ENCODE results near the gene TNFAIP8.

TNFAIP8 gene

DNA sequence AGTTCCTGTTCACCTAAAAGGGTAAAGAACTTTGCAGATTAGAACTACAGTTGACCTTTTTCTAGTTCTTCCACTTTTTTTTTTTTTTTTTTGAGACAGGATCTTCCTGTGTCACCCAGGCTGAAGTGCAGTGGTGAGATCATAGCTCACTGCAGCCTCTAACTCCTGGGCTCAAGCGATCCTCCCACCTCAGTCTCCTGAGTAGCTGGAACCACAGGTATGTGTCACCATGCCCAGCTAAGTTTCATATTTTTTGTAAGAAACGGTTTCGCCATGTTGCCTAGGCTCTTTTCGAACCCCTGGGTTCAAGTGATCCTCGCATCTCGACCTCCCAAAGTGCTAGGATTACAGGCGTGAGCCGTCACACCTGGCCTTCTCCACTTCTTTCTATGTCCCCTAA lies 39.7 kb upstream of the TNFAIP8 start:
- no peak overlapping the region for H2AFZ ChIP-seq (ENCODE audit: insufficient read depth, low read length, poor library complexity)
- H2AK5ac ChIP-seq (ENCODE audit: low read length): no peak overlapping the region
- H4K91ac ChIP-seq (ENCODE audit: low read depth, low read length): no peak overlapping the region
- H4K8ac ChIP-seq (ENCODE audit: low read depth, low read length): no peak overlapping the region
- no peak overlapping the region for H2BK12ac ChIP-seq (ENCODE audit: low read length)
- no peak for DNase-seq
- H3K9ac ChIP-seq (ENCODE audit: low read length): no peak overlapping the region
- no CpG with 5 or more reads among the region's 8 CpGs for WGBS (ENCODE audit: extremely low coverage, insufficient coverage, insufficient read length)
- no peak overlapping the region for H2BK120ac ChIP-seq (ENCODE audit: insufficient read depth, low read length, poor library complexity)
- H3K9me3 ChIP-seq (ENCODE audit: insufficient read depth, low read depth, low read length): no peaks in the 10 kb centered on the region
- no peaks in the 10 kb centered on the region for H3K4me1 ChIP-seq (ENCODE audit: control insufficient read depth in 1 of 2, insufficient read depth in 2 of 2, low read length in 2 of 2)
- H3K27ac ChIP-seq (ENCODE audit: low read depth, low read length): no peak overlapping the region
- H3K27me3 ChIP-seq (ENCODE audit: insufficient read depth, low read length): no peaks in the 10 kb centered on the region
- H3K36me3 ChIP-seq (ENCODE audit: control insufficient read depth in 1 of 2, insufficient read depth in 2 of 2, low read length in 2 of 2): peaks cover 0 to 3% of the 10 kb centered on the region in 2 experiments
- H3K4me2 ChIP-seq (ENCODE audit: low read length): no peak overlapping the region
- H4K12ac ChIP-seq (ENCODE audit: low read depth, low read length): no peak overlapping the region
- no peak overlapping the region for H3K4me3 ChIP-seq (ENCODE audit: low read depth, low read length)
- H3K4ac ChIP-seq (ENCODE audit: low read depth, low read length): no peak overlapping the region
- H3K18ac ChIP-seq (ENCODE audit: low read length): no peak overlapping the region
- no peak overlapping the region for H3K23ac ChIP-seq (ENCODE audit: low read length)
- no peak overlapping the region for H3K14ac ChIP-seq (ENCODE audit: low read length)
- no peaks in the 10 kb centered on the region for H3K79me1 ChIP-seq (ENCODE audit: low read length)
- H2BK5ac ChIP-seq (ENCODE audit: low read depth, low read length, poor library complexity): no peak overlapping the region
- H3K79me2 ChIP-seq (ENCODE audit: control insufficient read depth, insufficient read depth, low read length, poor library complexity): no peaks in the 10 kb centered on the region

- H3K4ac ChIP-seq (ENCODE audit: low read depth, low read length): no peak overlapping the region
- H3K4me3 ChIP-seq (ENCODE audit: low read depth, low read length): no peak overlapping the region
- H2AFZ ChIP-seq (ENCODE audit: insufficient read depth, low read length, poor library complexity): no peak overlapping the region
- no peak for DNase-seq
- H4K12ac ChIP-seq (ENCODE audit: low read depth, low read length): no peak overlapping the region
- no peak overlapping the region for H3K9ac ChIP-seq (ENCODE audit: low read length)
- H2BK120ac ChIP-seq (ENCODE audit: insufficient read depth, low read length, poor library complexity): no peak overlapping the region
- no peak overlapping the region for H3K4me2 ChIP-seq (ENCODE audit: low read length)
- H3K18ac ChIP-seq (ENCODE audit: low read length): no peak overlapping the region
- no peaks in the 10 kb centered on the region for H3K27me3 ChIP-seq (ENCODE audit: insufficient read depth, low read length)
- no CpG with 5 or more reads among the region's 3 CpGs for WGBS (ENCODE audit: extremely low coverage, insufficient coverage, insufficient read length)
- no peak overlapping the region for H3K23ac ChIP-seq (ENCODE audit: low read length)
- H2BK12ac ChIP-seq (ENCODE audit: low read length): no peak overlapping the region
- peaks cover 0 to 3% of the 10 kb centered on the region in 2 experiments for H3K36me3 ChIP-seq (ENCODE audit: control insufficient read depth in 1 of 2, insufficient read depth in 2 of 2, low read length in 2 of 2)
- no peaks in the 10 kb centered on the region for H3K79me1 ChIP-seq (ENCODE audit: low read length)
- H2AK5ac ChIP-seq (ENCODE audit: low read length): no peak overlapping the region
- peaks cover 5 to 6% of the 10 kb centered on the region in 2 experiments for H3K4me1 ChIP-seq (ENCODE audit: control insufficient read depth in 1 of 2, insufficient read depth in 2 of 2, low read length in 2 of 2)
- H4K8ac ChIP-seq (ENCODE audit: low read depth, low read length): no peak overlapping the region
- H2BK5ac ChIP-seq (ENCODE audit: low read depth, low read length, poor library complexity): no peak overlapping the region
- no peak overlapping the region for H4K91ac ChIP-seq (ENCODE audit: low read depth, low read length)
- no peaks in the 10 kb centered on the region for H3K9me3 ChIP-seq (ENCODE audit: insufficient read depth, low read depth, low read length)
- H3K79me2 ChIP-seq (ENCODE audit: control insufficient read depth, insufficient read depth, low read length, poor library complexity): no peaks in the 10 kb centered on the region
- H3K27ac ChIP-seq (ENCODE audit: low read depth, low read length): no peak overlapping the region
- no peak overlapping the region for H3K14ac ChIP-seq (ENCODE audit: low read length)
These were observed 38.9 kb upstream of the TNFAIP8 start for GRCh38 chr5:119316906-119317305.

DNA sequence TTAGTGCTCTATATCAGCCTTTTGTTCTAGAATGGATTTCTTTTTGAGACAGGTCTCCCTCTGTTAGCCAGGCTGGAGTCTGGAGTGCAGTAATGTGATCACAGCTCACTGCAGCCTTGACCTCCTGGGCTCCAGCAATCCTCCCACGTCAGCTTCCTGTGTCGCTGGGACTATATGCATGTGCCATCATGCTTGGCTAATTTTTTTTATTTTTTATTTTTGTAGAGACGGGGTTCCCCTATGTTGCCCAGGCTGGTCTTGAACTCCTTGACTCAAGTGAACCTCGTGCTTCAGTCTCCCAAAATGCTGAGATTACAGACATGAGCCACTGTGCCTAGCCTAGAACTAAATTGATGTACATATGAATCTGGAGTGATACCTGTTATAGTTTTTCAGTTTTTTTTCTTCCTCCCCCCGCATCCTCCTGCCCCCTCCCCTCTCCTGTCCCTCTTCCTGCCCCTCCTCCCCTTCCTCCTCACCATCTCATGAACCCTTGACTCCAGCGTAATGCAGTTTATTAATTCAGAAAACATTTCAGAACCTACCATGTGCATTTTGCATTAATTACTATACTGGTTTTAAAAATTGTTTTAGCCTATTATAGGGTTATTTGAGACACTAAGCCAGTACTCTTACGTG lies 37.4 kb upstream of the TNFAIP8 start:
- no peak overlapping the region for H2BK5ac ChIP-seq (ENCODE audit: low read depth, low read length, poor library complexity)
- no peak overlapping the region for H3K4me3 ChIP-seq (ENCODE audit: low read depth, low read length)
- H3K23ac ChIP-seq (ENCODE audit: low read length): no peak overlapping the region
- H3K14ac ChIP-seq (ENCODE audit: low read length): no peak overlapping the region
- H4K91ac ChIP-seq (ENCODE audit: low read depth, low read length): no peak overlapping the region
- H2BK12ac ChIP-seq (ENCODE audit: low read length): no peak overlapping the region
- H2AK5ac ChIP-seq (ENCODE audit: low read length): no peak overlapping the region
- H3K4me1 ChIP-seq (ENCODE audit: control insufficient read depth in 1 of 2, insufficient read depth in 2 of 2, low read length in 2 of 2): peaks cover 15 to 18% of the 10 kb centered on the region in 2 experiments
- H2AFZ ChIP-seq (ENCODE audit: insufficient read depth, low read length, poor library complexity): no peak overlapping the region
- H4K12ac ChIP-seq (ENCODE audit: low read depth, low read length): no peak overlapping the region
- H3K18ac ChIP-seq (ENCODE audit: low read length): no peak overlapping the region
- H3K36me3 ChIP-seq (ENCODE audit: control insufficient read depth in 1 of 2, insufficient read depth in 2 of 2, low read length in 2 of 2): peaks cover 0 to 3% of the 10 kb centered on the region in 2 experiments
- H3K79me1 ChIP-seq (ENCODE audit: low read length): peaks cover 7% of the 10 kb centered on the region
- H3K4me2 ChIP-seq (ENCODE audit: low read length): no peak overlapping the region
- H2BK120ac ChIP-seq (ENCODE audit: insufficient read depth, low read length, poor library complexity): no peak overlapping the region
- H3K27me3 ChIP-seq (ENCODE audit: insufficient read depth, low read length): no peaks in the 10 kb centered on the region
- H3K9ac ChIP-seq (ENCODE audit: low read length): no peak overlapping the region
- no peak overlapping the region for H3K27ac ChIP-seq (ENCODE audit: low read depth, low read length)
- WGBS (ENCODE audit: extremely low coverage, insufficient coverage, insufficient read length): no CpG with 5 or more reads among the region's 7 CpGs
- H3K79me2 ChIP-seq (ENCODE audit: control insufficient read depth, insufficient read depth, low read length, poor library complexity): no peaks in the 10 kb centered on the region
- H3K9me3 ChIP-seq (ENCODE audit: insufficient read depth, low read depth, low read length): no peaks in the 10 kb centered on the region
- DNase-seq: no peak
- no peak overlapping the region for H3K4ac ChIP-seq (ENCODE audit: low read depth, low read length)
- H4K8ac ChIP-seq (ENCODE audit: low read depth, low read length): no peak overlapping the region

DNA sequence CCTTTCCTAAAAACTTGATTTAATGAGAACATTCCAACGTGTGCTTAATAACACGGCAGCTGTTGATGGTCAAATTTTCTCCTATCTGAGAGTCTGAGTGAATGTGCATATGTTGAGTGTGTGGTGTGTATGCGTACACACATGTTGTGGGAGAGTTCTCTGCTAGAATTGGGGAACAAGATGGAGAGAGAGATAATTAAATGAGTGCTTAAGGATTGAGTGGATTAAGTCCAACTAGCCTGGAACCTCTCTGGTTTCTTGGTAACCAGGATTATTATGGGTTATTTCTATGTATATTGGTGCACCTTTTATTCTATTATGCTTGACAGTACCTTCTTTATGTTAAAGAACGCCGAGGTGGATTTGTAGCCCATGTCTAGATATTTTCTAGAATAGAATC lies 36.4 kb upstream of the TNFAIP8 start:
- Histone ChIP-seq H3K27ac (ENCODE audit: low read depth, low read length) (no peak overlapping the region), H2BK12ac (ENCODE audit: low read length) (no peak overlapping the region), H3K4me1 (ENCODE audit: control insufficient read depth in 1 of 2, insufficient read depth in 2 of 2, low read length in 2 of 2) (peaks cover 15 to 21% of the 10 kb centered on the region in 2 experiments), H4K91ac (ENCODE audit: low read depth, low read length) (no peak overlapping the region), H3K79me2 (ENCODE audit: control insufficient read depth, insufficient read depth, low read length, poor library complexity) (no peaks in the 10 kb centered on the region), H2BK120ac (ENCODE audit: insufficient read depth, low read length, poor library complexity) (no peak overlapping the region), H3K9me3 (ENCODE audit: insufficient read depth, low read depth, low read length) (no peaks in the 10 kb centered on the region), H3K36me3 (ENCODE audit: control insufficient read depth in 1 of 2, insufficient read depth in 2 of 2, low read length in 2 of 2) (peaks cover 0 to 3% of the 10 kb centered on the region in 2 experiments), H3K79me1 (ENCODE audit: low read length) (peaks cover 10% of the 10 kb centered on the region), H3K4me2 (ENCODE audit: low read length) (no peak overlapping the region), H3K23ac (ENCODE audit: low read length) (no peak overlapping the region), H3K4ac (ENCODE audit: low read depth, low read length) (no peak overlapping the region), H3K9ac (ENCODE audit: low read length) (no peak overlapping the region), H3K14ac (ENCODE audit: low read length) (no peak overlapping the region), H4K8ac (ENCODE audit: low read depth, low read length) (no peak overlapping the region), H3K4me3 (ENCODE audit: low read depth, low read length) (no peak overlapping the region), H3K27me3 (ENCODE audit: insufficient read depth, low read length) (no peaks in the 10 kb centered on the region), H2BK5ac (ENCODE audit: low read depth, low read length, poor library complexity) (no peak overlapping the region), H4K12ac (ENCODE audit: low read depth, low read length) (no peak overlapping the region), H2AK5ac (ENCODE audit: low read length) (no peak overlapping the region), H2AFZ (ENCODE audit: insufficient read depth, low read length, poor library complexity) (no peak overlapping the region), H3K18ac (ENCODE audit: low read length) (no peak overlapping the region)
- WGBS (ENCODE audit: extremely low coverage, insufficient coverage, insufficient read length): no CpG with 5 or more reads among the region's 5 CpGs
- no peak for DNase-seq
